ENCODE results near the gene RIBC1.
"Not testable (repeated sequence)": the region's sequence is repeated elsewhere in the genome, so short reads cannot be mapped to it uniquely, and the experiment has no call there.

RIBC1 gene

DNA sequence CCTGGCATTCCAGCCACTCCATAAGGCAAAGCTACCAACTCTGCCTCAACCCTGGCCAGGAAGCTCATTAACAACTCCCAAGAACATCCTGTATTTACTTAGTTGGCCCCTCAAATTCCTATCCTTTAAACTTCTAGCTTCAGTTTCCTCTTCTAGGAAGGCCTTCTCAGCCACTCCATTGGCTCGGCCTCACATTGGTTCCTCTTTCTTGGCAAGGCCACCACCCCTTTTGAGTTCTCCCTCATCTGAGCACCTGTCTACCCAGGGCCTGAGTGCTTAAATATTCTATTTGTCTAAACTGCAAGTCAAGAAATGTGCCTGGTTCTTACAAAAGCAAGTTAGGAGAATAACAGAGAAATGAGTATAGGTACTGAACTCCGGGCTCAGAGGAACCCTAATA lies 10.2 kb upstream of the RIBC1 start:
- in situ Hi-C loops (cut with HindIII; ENCODE audit: low sequenced_read_pairs) = no loop called here
- TF ChIP-seq, protein P1, sequence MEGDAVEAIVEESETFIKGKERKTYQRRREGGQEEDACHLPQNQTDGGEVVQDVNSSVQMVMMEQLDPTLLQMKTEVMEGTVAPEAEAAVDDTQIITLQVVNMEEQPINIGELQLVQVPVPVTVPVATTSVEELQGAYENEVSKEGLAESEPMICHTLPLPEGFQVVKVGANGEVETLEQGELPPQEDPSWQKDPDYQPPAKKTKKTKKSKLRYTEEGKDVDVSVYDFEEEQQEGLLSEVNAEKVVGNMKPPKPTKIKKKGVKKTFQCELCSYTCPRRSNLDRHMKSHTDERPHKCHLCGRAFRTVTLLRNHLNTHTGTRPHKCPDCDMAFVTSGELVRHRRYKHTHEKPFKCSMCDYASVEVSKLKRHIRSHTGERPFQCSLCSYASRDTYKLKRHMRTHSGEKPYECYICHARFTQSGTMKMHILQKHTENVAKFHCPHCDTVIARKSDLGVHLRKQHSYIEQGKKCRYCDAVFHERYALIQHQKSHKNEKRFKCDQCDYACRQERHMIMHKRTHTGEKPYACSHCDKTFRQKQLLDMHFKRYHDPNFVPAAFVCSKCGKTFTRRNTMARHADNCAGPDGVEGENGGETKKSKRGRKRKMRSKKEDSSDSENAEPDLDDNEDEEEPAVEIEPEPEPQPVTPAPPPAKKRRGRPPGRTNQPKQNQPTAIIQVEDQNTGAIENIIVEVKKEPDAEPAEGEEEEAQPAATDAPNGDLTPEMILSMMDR (IDR thresholded peaks at IDR 0.05; ENCODE audit: low read depth, low read length) = no peak
- no peak overlapping the region for H3K4me3 ChIP-seq (ENCODE audit: low read depth, low read length)
- DNase-seq (ENCODE audit: low read depth, low spot score) = no peak

DNA sequence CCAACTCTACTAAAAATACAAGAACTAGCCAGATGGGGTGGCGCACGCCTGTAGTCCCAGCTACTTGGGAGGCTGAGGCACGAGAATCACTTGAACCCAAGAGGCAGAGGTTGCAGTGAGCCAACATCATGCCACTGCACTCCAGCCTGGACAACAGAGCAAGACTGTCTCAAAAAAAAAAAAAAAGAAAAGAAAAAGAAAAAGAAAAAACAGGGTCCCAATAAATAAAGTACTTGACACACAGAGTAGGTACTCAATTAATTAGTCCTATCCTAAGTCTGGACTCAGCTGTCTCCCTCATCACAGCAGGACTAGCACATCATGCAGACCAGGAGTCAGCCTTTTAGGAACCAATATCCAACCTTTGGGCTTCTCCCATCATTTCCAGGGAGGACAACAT lies 2.3 kb upstream of the RIBC1 start:
- DNase-seq (ENCODE audit: low read depth, low spot score); H3K4me3 ChIP-seq (ENCODE audit: low read depth, low read length); in situ Hi-C loops (cut with HindIII; ENCODE audit: low sequenced_read_pairs): not testable (repeated sequence)

DNA sequence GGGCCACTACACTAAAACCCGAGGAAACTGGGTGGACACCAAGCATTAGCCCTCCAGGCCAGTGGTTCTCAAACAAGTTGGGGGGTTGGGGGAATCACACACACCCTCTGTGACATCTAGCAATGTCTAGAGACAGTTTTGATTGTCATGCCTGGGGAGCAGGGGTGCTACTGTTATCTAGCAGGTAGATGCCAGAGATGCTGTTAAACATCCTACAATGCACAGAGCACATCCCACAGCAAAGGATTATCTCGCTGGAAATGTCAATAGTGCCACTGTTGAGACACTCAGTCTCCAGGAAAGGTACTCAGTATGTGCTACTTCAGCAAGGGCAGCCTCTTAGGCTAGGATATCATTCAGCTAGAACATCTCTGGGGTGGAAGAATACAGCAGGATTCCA lies 1.5 kb upstream of the RIBC1 start:
- H3K4me3 ChIP-seq (ENCODE audit: low read depth, low read length) = peak overlapping the region; percentile 90
- in situ Hi-C loops (cut with HindIII; ENCODE audit: low sequenced_read_pairs) = no loop called here
- TF ChIP-seq, protein P1 (IDR thresholded peaks at IDR 0.05; ENCODE audit: low read depth, low read length) = no peak
- DNase-seq (ENCODE audit: low read depth, low spot score) = no peak

DNA sequence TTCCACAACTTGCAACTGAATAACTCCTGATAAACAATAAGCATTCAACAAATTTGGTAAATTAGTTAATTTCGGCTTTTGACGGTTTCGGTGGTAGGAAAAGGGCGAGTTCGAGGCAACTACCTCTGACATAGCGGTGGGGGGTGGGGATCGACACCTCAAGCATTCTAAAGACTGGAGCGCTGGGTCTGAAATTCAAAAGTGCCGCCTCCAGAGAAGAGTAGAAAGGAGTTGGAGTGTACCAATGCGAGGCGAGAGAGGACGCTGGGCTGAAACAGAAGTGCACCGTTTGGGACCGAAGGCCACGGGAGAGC lies 944 bp upstream of the RIBC1 start:
- H3K4me3 ChIP-seq (ENCODE audit: low read depth, low read length) = peak overlapping the region; percentile 90
- in situ Hi-C loops (cut with HindIII; ENCODE audit: low sequenced_read_pairs) = no loop called here

DNA sequence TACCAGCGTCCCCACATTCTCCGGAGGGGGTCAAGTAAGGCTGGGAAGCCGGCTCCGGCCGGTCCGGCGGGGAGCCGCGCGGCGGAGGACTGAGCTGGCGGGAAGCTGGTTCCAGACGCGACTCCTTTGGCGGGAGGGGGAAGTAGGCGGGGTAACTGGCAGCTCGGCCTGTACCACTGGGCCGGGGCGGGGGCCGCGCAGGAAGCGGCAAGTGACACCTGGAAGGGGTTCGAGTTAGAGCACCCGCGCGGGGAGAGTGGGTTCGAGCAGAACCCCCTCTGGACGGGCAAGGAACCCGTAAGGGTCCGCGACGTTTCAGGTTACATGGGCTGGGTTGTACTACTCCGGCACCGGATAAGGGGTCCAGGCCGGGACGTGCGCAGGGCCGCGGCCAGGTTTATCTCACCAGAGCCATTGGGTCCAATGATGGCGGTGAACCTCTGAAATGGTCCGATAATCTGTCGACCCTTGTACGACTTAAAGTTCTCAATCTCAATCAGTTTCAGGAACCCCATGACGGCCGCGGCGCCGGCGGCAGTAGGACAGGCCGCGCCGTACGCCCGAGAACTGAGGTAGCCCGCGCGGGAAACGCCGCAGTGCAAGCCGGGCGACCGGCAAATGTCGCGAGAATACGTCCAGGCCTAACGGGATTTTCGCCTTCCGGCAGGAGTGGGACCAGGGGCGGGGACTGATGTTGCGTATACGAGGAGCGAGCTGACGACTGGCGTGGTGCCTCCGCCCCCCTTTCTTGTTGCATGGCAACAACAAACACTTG lies 400 bp upstream of the RIBC1 start, which contains the start of gene SMC1A:
SMC1A (minus strand) TSS at position 569 of the 775 bp plus-strand sequence; CDS start at position 515, 54 bp downstream.
- TF ChIP-seq, protein P1 (IDR thresholded peaks at IDR 0.05; ENCODE audit: low read depth, low read length) = no peak
- DNase-seq (ENCODE audit: low read depth, low spot score) = peak; percentile 99
- peak within 1 kb of the TSS; percentile 90 for H3K4me3 ChIP-seq (ENCODE audit: low read depth, low read length)
- in situ Hi-C loops (cut with HindIII; ENCODE audit: low sequenced_read_pairs) = no loop called here

More for the DNA sequence above, 944 bp upstream of the RIBC1 start:
- TF ChIP-seq, protein P1 (IDR thresholded peaks at IDR 0.05; ENCODE audit: low read depth, low read length) = no peak
- no peak for DNase-seq (ENCODE audit: low read depth, low spot score)

DNA sequence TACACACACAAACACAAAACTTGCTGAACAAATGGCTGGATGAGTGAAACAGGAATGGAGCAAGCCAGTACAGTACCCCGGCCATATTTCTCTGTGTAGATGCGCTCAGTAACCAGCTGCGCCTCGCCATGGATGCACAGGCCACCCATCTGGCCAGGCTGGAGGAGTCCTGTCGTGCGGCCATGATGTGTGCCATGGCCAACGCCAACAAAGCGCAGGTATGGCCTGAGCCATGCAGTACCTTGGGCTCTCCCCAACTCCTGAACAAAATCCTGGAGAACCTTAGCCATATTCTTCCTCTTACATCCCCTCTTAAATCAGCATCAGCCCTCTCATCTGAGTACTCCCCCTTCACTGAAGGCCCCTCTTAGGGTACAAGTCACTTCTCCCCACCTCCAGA lies 7.1 kb downstream of the RIBC1 start:
- in situ Hi-C loops (cut with HindIII; ENCODE audit: low sequenced_read_pairs) = no loop called here
- DNase-seq (ENCODE audit: low read depth, low spot score) = no peak
- no peak overlapping the region for H3K4me3 ChIP-seq (ENCODE audit: low read depth, low read length)
- TF ChIP-seq, protein P1 (IDR thresholded peaks at IDR 0.05; ENCODE audit: low read depth, low read length) = no peak

DNA sequence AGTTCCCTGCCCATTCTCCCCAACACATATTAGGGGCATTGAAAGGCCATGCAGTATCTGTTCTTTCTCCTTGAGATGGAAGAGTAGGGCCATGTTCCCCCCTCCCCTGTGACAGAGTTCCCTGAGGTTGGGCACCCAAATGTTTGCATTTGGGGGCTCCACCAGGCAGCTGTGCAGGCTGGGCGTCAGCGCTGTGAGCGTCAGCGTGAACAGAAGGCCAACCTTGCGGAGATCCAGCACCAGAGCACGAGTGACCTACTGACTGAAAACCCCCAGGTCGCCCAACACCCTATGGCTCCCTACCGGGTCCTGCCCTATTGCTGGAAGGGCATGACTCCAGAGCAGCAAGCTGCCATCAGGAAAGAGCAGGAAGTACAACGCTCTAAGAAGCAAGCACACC lies 7.6 kb downstream of the RIBC1 start:
- in situ Hi-C loops (cut with HindIII; ENCODE audit: low sequenced_read_pairs) = no loop called here
- no peak overlapping the region for H3K4me3 ChIP-seq (ENCODE audit: low read depth, low read length)
- no peak for DNase-seq (ENCODE audit: low read depth, low spot score)
- TF ChIP-seq, protein P1 (IDR thresholded peaks at IDR 0.05; ENCODE audit: low read depth, low read length) = no peak

Data from astrocyte of the spinal cord (primary cell).